K562 (cell line): ENCODE results near the gene ARF4. TPM values are rescaled to one million over a fixed set of nuclear protein-coding genes. Genes with fewer than 3 reads are reported as not detected.
A peak's percentile ranks its signal among the peaks of the same experiment; 100 is the strongest.

Experiments
- CHD1 ChIP-seq: fragments of 200-600 bp; sonication (generic); IDR thresholded peaks from one replicate; pipeline ENCODE4 v1.6.1; 2012; ENCODE audit warnings: mild to moderate bottlenecking, moderate library complexity, low read length, inconsistent platforms
- ELK1 ChIP-seq: sonication (generic); formaldehyde crosslinking; IDR thresholded peaks from 2 replicates; pipeline ENCODE4 v1.8.1; 2022; ENCODE audit warnings: missing genetic modification reagents
- FOSL1 ChIP-seq: fragments of 200-800 bp; sonication (Bioruptor generic); conservative IDR thresholded peaks from 2 replicates; pipeline ENCODE4 v1.6.1; 2016; ENCODE audit warnings: missing genetic modification characterization, missing compliant biosample characterization
- HDAC2 ChIP-seq: fragments of 450-650 bp; IDR thresholded peaks from 2 replicates; pipeline ENCODE4 v1.6.1; 2016; ENCODE audit warnings: mild to moderate bottlenecking
- JUN ChIP-seq, 2 experiments: sonication (generic) in 1 of 2; formaldehyde crosslinking in 1 of 2; IDR thresholded peaks; 2 replicates each; pipeline versions ENCODE4 v1.6.1 to v1.8.0; 2012 to 2022; ENCODE audit warnings: borderline replicate concordance in 2 of 2, mild to moderate bottlenecking in 2 of 2, improper control_type of control experiment in 1 of 2, low read depth in 1 of 2, low read length in 1 of 2, missing genetic modification reagents in 1 of 2
- KAT7 ChIP-seq: sonication (generic); formaldehyde crosslinking; IDR thresholded peaks from 2 replicates; pipeline ENCODE4 v1.8.0; 2022; ENCODE audit warnings: missing genetic modification reagents, mild to moderate bottlenecking, borderline replicate concordance
- MAFG ChIP-seq: fragments of 450-650 bp; conservative IDR thresholded peaks from 2 replicates; pipeline ENCODE4 v1.6.1; 2016; ENCODE audit warnings: missing genetic modification characterization, missing compliant biosample characterization
- POLR2B ChIP-seq: fragments of 450-650 bp; IDR thresholded peaks from 2 replicates; pipeline ENCODE4 v1.6.1; 2018; ENCODE audit warnings: low read depth; ENCODE audit not compliant: partially characterized antibody
- RBBP5 ChIP-seq: fragments of 200-600 bp; sonication (generic); IDR thresholded peaks from 2 replicates; pipeline ENCODE4 v1.6.1; 2012; ENCODE audit warnings: borderline replicate concordance, mild to moderate bottlenecking, low read length, control low read depth, inconsistent platforms; ENCODE audit not compliant: insufficient read depth, poor library complexity, severe bottlenecking
- RBFOX2 ChIP-seq: fragments of 200-400 bp; formaldehyde crosslinking; IDR thresholded peaks from 2 replicates; pipeline ENCODE4 v1.6.1; 2017; ENCODE audit warnings: low read depth, mild to moderate bottlenecking, low read length, moderate library complexity
- SAP30 ChIP-seq: fragments of 200-600 bp; sonication (generic); IDR thresholded peaks from 2 replicates; pipeline ENCODE4 v1.6.1; 2012; ENCODE audit warnings: borderline replicate concordance, low read depth, mild to moderate bottlenecking, moderate library complexity, low read length, control low read depth, inconsistent platforms; ENCODE audit not compliant: insufficient read depth, poor library complexity, severe bottlenecking
- SRSF1 ChIP-seq: fragments of 200-400 bp; formaldehyde crosslinking; IDR thresholded peaks from 2 replicates; pipeline ENCODE4 v1.6.1; 2017; ENCODE audit warnings: mild to moderate bottlenecking, low read depth, low read length, moderate library complexity
- TAL1 ChIP-seq: fragments of 450-650 bp; IDR thresholded peaks from 2 replicates; pipeline ENCODE4 v1.6.1; 2016; ENCODE audit warnings: mild to moderate bottlenecking
- TARDBP ChIP-seq: fragments of 450-650 bp; IDR thresholded peaks from 2 replicates; pipeline ENCODE4 v1.6.1; 2016
- TEAD2 ChIP-seq: fragments of 450-650 bp; IDR thresholded peaks from 2 replicates; pipeline ENCODE4 v1.6.1; 2016; ENCODE audit warnings: missing genetic modification characterization, control low read depth, missing compliant biosample characterization
- ZNF124 ChIP-seq: sonication (generic); formaldehyde crosslinking; IDR thresholded peaks from 2 replicates; pipeline ENCODE4 v1.8.1; 2022; ENCODE audit warnings: missing genetic modification reagents
- polyA plus RNA-seq, 8 experiments: library from polyadenylated mRNA; depleted of rRNA in 4 of 8; stranded (reverse) in 5 of 8; unstranded in 3 of 8; fragments of >200 nt; fragmentation: Nextera tagmentation in 2 of 8; fragmentation: Illumina TruSeq in 1 of 8; extraction: Ambion mirVana in 2 of 8; extraction: Trizol in 1 of 8; gene quantifications; 2 replicates each; pipeline versions ENCODE4 v1.2.1 to v1.2.3, GENCODE V29; 2011 to 2014; ENCODE audit warnings: inconsistent platforms in 1 of 8, missing spikeins in 1 of 8
- total RNA-seq, 7 experiments: library from RNA; depleted of rRNA in 6 of 7; stranded (reverse); fragments of >200 nt in 6 of 7; fragmentation: Illumina TruSeq in 2 of 7; extraction: Trizol in 2 of 7; gene quantifications; 2 replicates each; pipeline versions ENCODE4 v1.2.1 to v1.2.3, GENCODE V29; 2011 to 2021; ENCODE audit warnings: low replicate concordance in 1 of 7
- TF ChIP-seq, protein P1 (sequence below): fragments of 250-450 bp; sonication (Bioruptor Pico); IDR thresholded peaks from 2 replicates; pipeline ENCODE4 v1.8.0; 2022; ENCODE audit warnings: inconsistent platforms
- TF ChIP-seq, protein P2 (sequence below): fragments of 150-350 bp; conservative IDR thresholded peaks from 2 replicates; pipeline ENCODE4 v1.6.1; 2014; ENCODE audit warnings: low read length

The ARF4 gene
- total and polyA plus RNA-seq, 9 of the 15 experiments (the other 6 are each of a cell fraction or from before 2014, with no cell fraction given) = 41.1 to 273 (median 83.8) TPM

- TF ChIP-seq, protein P1, sequence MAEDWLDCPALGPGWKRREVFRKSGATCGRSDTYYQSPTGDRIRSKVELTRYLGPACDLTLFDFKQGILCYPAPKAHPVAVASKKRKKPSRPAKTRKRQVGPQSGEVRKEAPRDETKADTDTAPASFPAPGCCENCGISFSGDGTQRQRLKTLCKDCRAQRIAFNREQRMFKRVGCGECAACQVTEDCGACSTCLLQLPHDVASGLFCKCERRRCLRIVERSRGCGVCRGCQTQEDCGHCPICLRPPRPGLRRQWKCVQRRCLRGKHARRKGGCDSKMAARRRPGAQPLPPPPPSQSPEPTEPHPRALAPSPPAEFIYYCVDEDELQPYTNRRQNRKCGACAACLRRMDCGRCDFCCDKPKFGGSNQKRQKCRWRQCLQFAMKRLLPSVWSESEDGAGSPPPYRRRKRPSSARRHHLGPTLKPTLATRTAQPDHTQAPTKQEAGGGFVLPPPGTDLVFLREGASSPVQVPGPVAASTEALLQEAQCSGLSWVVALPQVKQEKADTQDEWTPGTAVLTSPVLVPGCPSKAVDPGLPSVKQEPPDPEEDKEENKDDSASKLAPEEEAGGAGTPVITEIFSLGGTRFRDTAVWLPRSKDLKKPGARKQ (CRISPR knock-in tag) = no peak
- TF ChIP-seq HDAC2 (no peak), SAP30 (peak; percentile 57), FOSL1 (tag) (peak; percentile 32; the same call in 1 of the 2 replicates), TARDBP (no peak), TAL1 (no peak), SRSF1 (no peak), JUN (IDR thresholded peaks at IDR 0.05; ENCODE audit: borderline replicate concordance, low read depth, low read length) (no peak), JUN (CRISPR knock-in tag; IDR thresholded peaks at IDR 0.05; ENCODE audit: borderline replicate concordance) (0 out of 2 replicates have a peak, but pooled peaks have one; percentile 6), RBBP5 (peak; percentile 49), ELK1 (no peak), TEAD2 (no peak), ZNF124 (CRISPR knock-in tag) (no peak), POLR2B (peak; percentile 7), KAT7 (CRISPR knock-in tag) (peak; percentile 70; the same call in 1 of the 2 replicates), RBFOX2 (peak; percentile 77), MAFG (no peak), CHD1 (peak; percentile 41)
- TF ChIP-seq, protein P2, sequence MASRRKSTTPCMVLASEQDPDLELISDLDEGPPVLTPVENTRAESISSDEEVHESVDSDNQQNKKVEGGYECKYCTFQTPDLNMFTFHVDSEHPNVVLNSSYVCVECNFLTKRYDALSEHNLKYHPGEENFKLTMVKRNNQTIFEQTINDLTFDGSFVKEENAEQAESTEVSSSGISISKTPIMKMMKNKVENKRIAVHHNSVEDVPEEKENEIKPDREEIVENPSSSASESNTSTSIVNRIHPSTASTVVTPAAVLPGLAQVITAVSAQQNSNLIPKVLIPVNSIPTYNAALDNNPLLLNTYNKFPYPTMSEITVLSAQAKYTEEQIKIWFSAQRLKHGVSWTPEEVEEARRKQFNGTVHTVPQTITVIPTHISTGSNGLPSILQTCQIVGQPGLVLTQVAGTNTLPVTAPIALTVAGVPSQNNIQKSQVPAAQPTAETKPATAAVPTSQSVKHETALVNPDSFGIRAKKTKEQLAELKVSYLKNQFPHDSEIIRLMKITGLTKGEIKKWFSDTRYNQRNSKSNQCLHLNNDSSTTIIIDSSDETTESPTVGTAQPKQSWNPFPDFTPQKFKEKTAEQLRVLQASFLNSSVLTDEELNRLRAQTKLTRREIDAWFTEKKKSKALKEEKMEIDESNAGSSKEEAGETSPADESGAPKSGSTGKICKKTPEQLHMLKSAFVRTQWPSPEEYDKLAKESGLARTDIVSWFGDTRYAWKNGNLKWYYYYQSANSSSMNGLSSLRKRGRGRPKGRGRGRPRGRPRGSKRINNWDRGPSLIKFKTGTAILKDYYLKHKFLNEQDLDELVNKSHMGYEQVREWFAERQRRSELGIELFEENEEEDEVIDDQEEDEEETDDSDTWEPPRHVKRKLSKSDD = no peak
Observed at GRCh38 chr3:57556459-57557084, 40.6 kb downstream of the ARF4 start (continued).
